Muscle of leg (tissue), 10 donors: ENCODE data around the gene ZNF430. TPM values are rescaled to one million over a fixed set of nuclear protein-coding genes. Genes with fewer than 3 reads are reported as not detected.

Experiments
- DNase-seq: peaks from one replicate; pipeline ENCODE4 v3.0.0; 2013
- H3K27ac ChIP-seq: one replicate; pipeline ENCODE4 v1.5.1; 2013; ENCODE audit warnings: mild to moderate bottlenecking, low read length, control low read depth
- H3K27me3 ChIP-seq: one replicate; pipeline ENCODE4 v1.6.1; 2013; ENCODE audit warnings: low read length; ENCODE audit not compliant: control insufficient read depth, insufficient read depth
- H3K36me3 ChIP-seq: one replicate; pipeline ENCODE4 v1.6.1; 2013; ENCODE audit warnings: low read length; ENCODE audit not compliant: control insufficient read depth, insufficient read depth
- H3K4me1 ChIP-seq: one replicate; pipeline ENCODE4 v1.6.1; 2013; ENCODE audit warnings: low read length; ENCODE audit not compliant: control insufficient read depth, insufficient read depth
- H3K4me3 ChIP-seq: one replicate; pipeline ENCODE4 v1.5.1; 2013; ENCODE audit warnings: low read length, control low read depth
- H3K9me3 ChIP-seq: replicated peaks from 2 replicates; pipeline ENCODE4 v1.6.1; 2013; ENCODE audit warnings: low read depth, low read length; ENCODE audit not compliant: control insufficient read depth
- polyA plus RNA-seq, 8 donors: library from polyadenylated mRNA; unstranded; fragments of 120-200 nt; gene quantifications; one replicate each; pipeline versions ENCODE4 v1.2.1 to v1.2.3, GENCODE V29; 2013; ENCODE audit warnings: inconsistent platforms in 1 of 8, low replicate concordance in 1 of 8; ENCODE audit not compliant: insufficient read length in 8 of 8, insufficient read depth in 1 of 8
- total RNA-seq: library from RNA; stranded (reverse); fragments of 120-200 nt; gene quantifications from one replicate; pipeline ENCODE4 v1.2.4, GENCODE V29; 2013

Gene ZNF430
- total and polyA plus RNA-seq, 9 donors, result 5.1 to 8.2 (median 6.6) TPM

DNA sequence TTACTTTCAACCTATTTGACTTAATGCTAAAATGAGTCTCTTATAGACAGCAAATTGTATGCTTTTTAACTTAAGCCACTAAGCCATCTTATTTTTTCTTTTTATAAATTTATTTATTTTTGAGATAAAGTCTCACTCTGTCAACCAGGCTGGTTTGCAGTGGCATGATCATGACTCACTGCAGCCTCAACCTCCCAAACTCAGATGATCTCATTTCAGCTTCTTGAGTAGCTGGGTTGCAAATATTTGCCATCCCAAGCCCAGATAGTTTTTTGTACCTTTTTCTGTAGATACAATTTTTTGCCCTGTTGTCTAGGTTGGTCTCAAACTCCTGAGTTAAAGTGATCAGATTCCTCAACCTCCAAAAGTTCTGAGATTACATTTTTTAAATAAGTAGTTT lies 88.7 kb downstream of the ZNF430 start:
- no peak for DNase-seq
- Histone ChIP-seq H3K4me1 (no peaks in the 10 kb centered on the region), H3K9me3 (peaks cover 2% of the 10 kb centered on the region), H3K27ac (no peak overlapping the region), H3K27me3 (no peaks in the 10 kb centered on the region), H3K36me3 (peaks cover 3% of the 10 kb centered on the region), H3K4me3 (no peak overlapping the region)

Other genes starting within 250 kb of the ZNF430 start
- 4.7 TPM for gene ZNF66, start 244.4 kb upstream of the ZNF430 start, total RNA-seq
- gene ZNF66, start 244.4 kb upstream of the ZNF430 start, polyA plus RNA-seq, result 1 to 10 TPM; 1.1 to 2.1 (median 1.6) TPM
- 12.4 TPM for gene ZNF85, start 97.4 kb upstream of the ZNF430 start, total RNA-seq
- 10 to 100 TPM in 4 of 8 donors, 1 to 10 TPM in 4; 6.8 to 10.9 (median 10.0) TPM for gene ZNF85, start 97.4 kb upstream of the ZNF430 start, polyA plus RNA-seq
- gene ZNF714, start 61.5 kb downstream of the ZNF430 start, total RNA-seq, result 10.7 TPM
- 10 to 100 TPM in 3 of 8 donors, 1 to 10 TPM in 5; 5.1 to 11.9 (median 8.8) TPM for gene ZNF714, start 61.5 kb downstream of the ZNF430 start, polyA plus RNA-seq
- 18.1 TPM for gene ZNF431, start 121.4 kb downstream of the ZNF430 start, total RNA-seq
- 10 to 100 TPM; 12.3 to 24.6 (median 16.9) TPM for gene ZNF431, start 121.4 kb downstream of the ZNF430 start, polyA plus RNA-seq